H9 (cell line): ENCODE results near the gene GRHPR. TPM values are rescaled to one million over a fixed set of nuclear protein-coding genes. Genes with fewer than 3 reads are reported as not detected.

Experiments used
- DNase-seq: peaks from one replicate; pipeline ENCODE4 v3.0.0-alpha.2; 2017
- H2AFZ ChIP-seq: one replicate; pipeline ENCODE4 v1.6.1; 2013; ENCODE audit warnings: mild to moderate bottlenecking, low read length, control low read depth, moderate library complexity
- H2AK5ac ChIP-seq: 2 replicates; pipeline ENCODE4 v1.6.1; 2013; ENCODE audit warnings: low read length, control low read depth, mixed read lengths; ENCODE audit not compliant: insufficient read length
- H2BK120ac ChIP-seq: one replicate; pipeline ENCODE4 v1.6.1; 2013; ENCODE audit warnings: low read depth, mild to moderate bottlenecking, low read length, control low read depth, inconsistent platforms; ENCODE audit not compliant: poor library complexity, severe bottlenecking
- H2BK12ac ChIP-seq: 2 replicates; pipeline ENCODE4 v1.6.1; 2013; ENCODE audit warnings: low read length, control low read depth, mixed read lengths, low read depth; ENCODE audit not compliant: insufficient read length
- H2BK15ac ChIP-seq: 2 replicates; pipeline ENCODE4 v1.6.1; 2013; ENCODE audit warnings: low read depth, low read length, control low read depth
- H2BK20ac ChIP-seq: one replicate; pipeline ENCODE4 v1.6.1; 2013; ENCODE audit warnings: low read depth, mild to moderate bottlenecking, low read length, control low read depth, inconsistent platforms; ENCODE audit not compliant: poor library complexity, severe bottlenecking
- H2BK5ac ChIP-seq: 2 replicates; pipeline ENCODE4 v1.6.1; 2013; ENCODE audit warnings: low read length, control low read depth, mixed read lengths; ENCODE audit not compliant: insufficient read length
- H3K14ac ChIP-seq: 2 replicates; pipeline ENCODE4 v1.6.1; 2013; ENCODE audit warnings: low read length, control low read depth; ENCODE audit not compliant: insufficient read depth
- H3K18ac ChIP-seq: 2 replicates; pipeline ENCODE4 v1.6.1; 2013; ENCODE audit warnings: low read depth, mild to moderate bottlenecking, mixed read lengths, low read length, control low read depth; ENCODE audit not compliant: insufficient read length
- H3K23ac ChIP-seq: 2 replicates; pipeline ENCODE4 v1.6.1; 2013; ENCODE audit warnings: low read length, control low read depth, mixed read lengths, low read depth; ENCODE audit not compliant: insufficient read length
- H3K23me2 ChIP-seq: 2 replicates; pipeline ENCODE4 v1.6.1; 2013; ENCODE audit warnings: low read depth, mild to moderate bottlenecking, mixed read lengths, low read length, control low read depth; ENCODE audit not compliant: insufficient read length, poor library complexity, severe bottlenecking
- H3K27ac ChIP-seq: 2 replicates; pipeline ENCODE4 v1.5.1; 2013; ENCODE audit warnings: low read length, control low read depth, mixed read lengths, low read depth; ENCODE audit not compliant: insufficient read length
- H3K27me3 ChIP-seq: 2 replicates; pipeline ENCODE4 v1.6.1; 2013; ENCODE audit warnings: low read length, control low read depth, inconsistent platforms; ENCODE audit not compliant: insufficient read depth
- H3K4ac ChIP-seq: 2 replicates; pipeline ENCODE4 v1.6.1; 2013; ENCODE audit warnings: low read depth, mild to moderate bottlenecking, control low read depth, inconsistent platforms, low read length, moderate library complexity
- H3K4me1 ChIP-seq: 2 replicates; pipeline ENCODE4 v1.6.1; 2013; ENCODE audit warnings: low read length, control low read depth, inconsistent platforms; ENCODE audit not compliant: insufficient read depth
- H3K4me2 ChIP-seq: 2 replicates; pipeline ENCODE4 v1.6.1; 2013; ENCODE audit warnings: low read length, control low read depth, mixed read lengths; ENCODE audit not compliant: insufficient read length, insufficient read depth
- H3K56ac ChIP-seq: 2 replicates; pipeline ENCODE4 v1.6.1; 2013; ENCODE audit warnings: low read depth, mild to moderate bottlenecking, mixed read lengths, low read length, control low read depth; ENCODE audit not compliant: insufficient read length
- H3K79me1 ChIP-seq: 2 replicates; pipeline ENCODE4 v1.6.1; 2013; ENCODE audit warnings: low read depth, mild to moderate bottlenecking, moderate library complexity, low read length, control low read depth, inconsistent platforms; ENCODE audit not compliant: insufficient read depth, poor library complexity, severe bottlenecking
- H3K79me2 ChIP-seq: 2 replicates; pipeline ENCODE4 v1.6.1; 2013; ENCODE audit warnings: low read length, control low read depth, inconsistent platforms; ENCODE audit not compliant: insufficient read depth
- H3K9ac ChIP-seq: 2 replicates; pipeline ENCODE4 v1.6.1; 2013; ENCODE audit warnings: low read length, control low read depth, mixed read lengths; ENCODE audit not compliant: insufficient read length; ENCODE audit errors: extremely low read depth
- H3K9me3 ChIP-seq: one replicate; pipeline ENCODE4 v1.6.1; 2013; ENCODE audit warnings: low read depth, low read length, inconsistent platforms; ENCODE audit not compliant: control insufficient read depth
- H3T11ph ChIP-seq: one replicate; pipeline ENCODE4 v1.6.1; 2013; ENCODE audit warnings: mild to moderate bottlenecking, low read length, control low read depth, inconsistent platforms
- H4K20me1 ChIP-seq: one replicate; pipeline ENCODE4 v1.6.1; 2013; ENCODE audit not compliant: control insufficient read depth, insufficient read length, insufficient read depth
- H4K5ac ChIP-seq: 2 replicates; pipeline ENCODE4 v1.6.1; 2013; ENCODE audit warnings: low read depth, mild to moderate bottlenecking, mixed read lengths, low read length, control low read depth; ENCODE audit not compliant: insufficient read length
- H4K8ac ChIP-seq: replicated peaks from 2 replicates; pipeline ENCODE4 v1.6.1; 2013; ENCODE audit warnings: low read length, control low read depth, mixed read lengths, low read depth; ENCODE audit not compliant: insufficient read length
- H4K91ac ChIP-seq: 2 replicates; pipeline ENCODE4 v1.6.1; 2013; ENCODE audit warnings: low read depth, mild to moderate bottlenecking, moderate library complexity, mixed read lengths, low read length, control low read depth; ENCODE audit not compliant: insufficient read length
- H3K27ac Mint-ChIP-seq, 3 experiments: 2 replicates in 2 of 3; 3 replicates in 1 of 3; pipeline ENCODE4 v1.8.0; 2020 to 2021; ENCODE audit warnings: mixed read lengths in 3 of 3, mild to moderate bottlenecking in 1 of 3, moderate library complexity in 1 of 3
- H3K27me3 Mint-ChIP-seq: 2 replicates; pipeline ENCODE4 v1.8.0; 2021; ENCODE audit warnings: low read depth, mild to moderate bottlenecking, moderate library complexity, mixed read lengths
- H3K36me3 Mint-ChIP-seq, 3 experiments: 2 replicates in 2 of 3; 3 replicates in 1 of 3; pipeline ENCODE4 v1.8.0; 2020 to 2021; ENCODE audit warnings: low read depth in 3 of 3, mixed read lengths in 3 of 3; ENCODE audit not compliant: insufficient read depth in 1 of 3
- H3K4me1 Mint-ChIP-seq, 2 experiments: 2 replicates each; pipeline ENCODE4 v1.8.0; 2020; ENCODE audit warnings: mixed read lengths in 2 of 2
- H3K4me3 Mint-ChIP-seq, 2 experiments: 2 replicates in 1 of 2; 3 replicates in 1 of 2; pipeline ENCODE4 v1.8.0; 2020 to 2021; ENCODE audit warnings: mild to moderate bottlenecking in 2 of 2, mixed read lengths in 2 of 2, moderate library complexity in 1 of 2
- H3K9me3 Mint-ChIP-seq, 2 experiments: 2 replicates in 1 of 2; 3 replicates in 1 of 2; pipeline ENCODE4 v1.8.0; 2020; ENCODE audit warnings: mild to moderate bottlenecking in 2 of 2, mixed read lengths in 2 of 2, moderate library complexity in 1 of 2
- WGBS: extraction: QIAGEN DNeasy Blood & Tissue Kit; methylation state at CpG from one replicate; pipeline ENCODE4 v1.1.7; 2013; ENCODE audit warnings: missing lambda C conversion rate, low lambda C conversion rate, mixed read lengths; ENCODE audit not compliant: insufficient read length; ENCODE audit errors: extremely low coverage; 5-methylcytosine and 5-hydroxymethylcytosine counted together
- total RNA-seq: library from RNA; stranded (reverse); gene quantifications from 2 replicates; pipeline ENCODE4 v1.2.1, GENCODE V29; 2021
- TF ChIP-seq, protein P1 (sequence below): fragments of 200-600 bp; sonication (generic); conservative IDR thresholded peaks from 3 replicates; pipeline ENCODE4 v1.8.0; 2021; ENCODE audit warnings: antibody characterized with exemption, mild to moderate bottlenecking

The GRHPR gene
- total RNA-seq, 1 experiment from 2014 or later, result 97.9 TPM

DNA sequence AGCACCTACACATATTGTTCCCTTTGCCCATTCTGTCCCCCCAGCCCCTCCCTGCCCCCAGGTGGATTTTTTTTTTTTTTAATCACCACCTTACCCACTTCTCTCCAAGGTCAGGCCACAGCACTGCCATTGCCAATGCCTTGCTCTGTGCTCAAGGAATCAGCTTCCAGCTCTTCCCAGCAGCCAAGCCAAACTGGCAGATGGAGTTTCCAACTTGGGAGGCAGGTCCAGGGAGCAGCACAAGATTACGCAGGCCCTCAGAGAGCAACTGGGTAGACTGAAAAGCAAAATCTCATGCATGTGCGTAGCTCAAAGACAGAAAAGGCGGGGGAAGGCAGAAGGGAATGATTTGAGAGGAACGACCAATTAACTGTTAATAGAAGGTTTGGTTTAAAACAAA lies 15.1 kb downstream of the GRHPR start:
- H3K9ac ChIP-seq, result no peak overlapping the region
- no peak overlapping the region for H3K14ac ChIP-seq
- no peak overlapping the region for H3K4me2 ChIP-seq
- Mint-ChIP-seq H3K9me3 (no peaks in the 10 kb centered on the region), H3K4me1 (peaks cover 19 to 25% of the 10 kb centered on the region in 2 experiments), H3K27me3 (no peaks in the 10 kb centered on the region; the same call in 1 of the 2 replicates), H3K36me3 (peaks cover 34 to 80% (median 77%) of the 10 kb centered on the region in 3 experiments; a peak in 6 of 7 replicates), H3K27ac (no peak overlapping the region; a peak in 1 of 7 replicates), H3K4me3 (no peak overlapping the region)
- H3T11ph ChIP-seq, result no peak overlapping the region
- H3K56ac ChIP-seq, result no peak overlapping the region
- no peak overlapping the region for H3K4ac ChIP-seq
- no peak overlapping the region for H2BK12ac ChIP-seq
- H2BK5ac ChIP-seq, result no peak overlapping the region
- peaks cover 4% of the 10 kb centered on the region for H3K79me1 ChIP-seq
- no peak overlapping the region for H4K5ac ChIP-seq
- H3K9me3 ChIP-seq, result no peaks in the 10 kb centered on the region
- H2AFZ ChIP-seq, result no peak overlapping the region
- H3K18ac ChIP-seq, result no peak overlapping the region
- no peak for DNase-seq
- H3K4me1 ChIP-seq, result peaks cover 2% of the 10 kb centered on the region; the same call in 1 of the 2 replicates
- H3K79me2 ChIP-seq, result peaks cover 2% of the 10 kb centered on the region; the same call in 1 of the 2 replicates
- H2BK20ac ChIP-seq, result no peak overlapping the region
- WGBS, result no CpG with 5 or more reads among the region's 4 CpGs
- H4K20me1 ChIP-seq, result peaks cover 2% of the 10 kb centered on the region
- H2AK5ac ChIP-seq, result no peak overlapping the region
- no peak overlapping the region for H4K8ac ChIP-seq
- no peak overlapping the region for H4K91ac ChIP-seq
- H2BK120ac ChIP-seq, result no peak overlapping the region
- no peak overlapping the region for H2BK15ac ChIP-seq
- H3K23me2 ChIP-seq, result no peaks in the 10 kb centered on the region
- TF ChIP-seq, protein P1, sequence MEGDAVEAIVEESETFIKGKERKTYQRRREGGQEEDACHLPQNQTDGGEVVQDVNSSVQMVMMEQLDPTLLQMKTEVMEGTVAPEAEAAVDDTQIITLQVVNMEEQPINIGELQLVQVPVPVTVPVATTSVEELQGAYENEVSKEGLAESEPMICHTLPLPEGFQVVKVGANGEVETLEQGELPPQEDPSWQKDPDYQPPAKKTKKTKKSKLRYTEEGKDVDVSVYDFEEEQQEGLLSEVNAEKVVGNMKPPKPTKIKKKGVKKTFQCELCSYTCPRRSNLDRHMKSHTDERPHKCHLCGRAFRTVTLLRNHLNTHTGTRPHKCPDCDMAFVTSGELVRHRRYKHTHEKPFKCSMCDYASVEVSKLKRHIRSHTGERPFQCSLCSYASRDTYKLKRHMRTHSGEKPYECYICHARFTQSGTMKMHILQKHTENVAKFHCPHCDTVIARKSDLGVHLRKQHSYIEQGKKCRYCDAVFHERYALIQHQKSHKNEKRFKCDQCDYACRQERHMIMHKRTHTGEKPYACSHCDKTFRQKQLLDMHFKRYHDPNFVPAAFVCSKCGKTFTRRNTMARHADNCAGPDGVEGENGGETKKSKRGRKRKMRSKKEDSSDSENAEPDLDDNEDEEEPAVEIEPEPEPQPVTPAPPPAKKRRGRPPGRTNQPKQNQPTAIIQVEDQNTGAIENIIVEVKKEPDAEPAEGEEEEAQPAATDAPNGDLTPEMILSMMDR, result no peak
- no peak overlapping the region for H3K23ac ChIP-seq
- no peak overlapping the region for H3K27ac ChIP-seq
- H3K27me3 ChIP-seq, result no peaks in the 10 kb centered on the region
